Calu3 (cell line): ENCODE results near the gene OCA2. TPM values are rescaled to one million over a fixed set of nuclear protein-coding genes. Genes with fewer than 3 reads are reported as not detected.

Source experiments
- BruUV-seq: library from RNA; stranded (reverse); fragments of 400-500 nt; replicated peaks from 2 replicates; lab custom pipeline; 2021; lab: Mats Ljungman, UMichigan
- CTCF ChIA-PET: fragments of 300-600 bp; sonication (Branson Sonifier 250); formaldehyde crosslinking; loops from one replicate; lab custom pipeline; 2022; ENCODE audit warnings: antibody characterized with exemption; lab: Charles Lee
- DNase-seq: peaks from one replicate; pipeline ENCODE4 v3.0.0; 2022
- H3K27ac Mint-ChIP-seq: one replicate; pipeline ENCODE4 v1.8.0; 2022; ENCODE audit warnings: mixed read lengths; ENCODE audit not compliant: unreplicated experiment
- H3K27me3 Mint-ChIP-seq: one replicate; pipeline ENCODE4 v1.8.0; 2022; ENCODE audit warnings: mixed read lengths; ENCODE audit not compliant: unreplicated experiment
- H3K36me3 Mint-ChIP-seq: one replicate; pipeline ENCODE4 v1.8.0; 2022; ENCODE audit warnings: mild to moderate bottlenecking, moderate library complexity, mixed read lengths; ENCODE audit not compliant: insufficient read depth, unreplicated experiment
- H3K4me1 Mint-ChIP-seq: one replicate; pipeline ENCODE4 v1.8.0; 2022; ENCODE audit warnings: mild to moderate bottlenecking, low read depth, mixed read lengths; ENCODE audit not compliant: unreplicated experiment
- H3K4me3 Mint-ChIP-seq: one replicate; pipeline ENCODE4 v1.8.0; 2022; ENCODE audit warnings: mild to moderate bottlenecking, low read depth, moderate library complexity, mixed read lengths; ENCODE audit not compliant: unreplicated experiment
- H3K9me3 Mint-ChIP-seq: one replicate; pipeline ENCODE4 v1.8.0; 2022; ENCODE audit warnings: low read depth, mixed read lengths; ENCODE audit not compliant: unreplicated experiment
- CTCF ChIP-seq: fragments of 200-600 bp; IDR thresholded peaks from one replicate; pipeline ENCODE4 v1.8.0; 2022; ENCODE audit warnings: antibody characterized with exemption; ENCODE audit not compliant: unreplicated experiment
- intact Hi-C: fragments of 100-400 bp; cut with micrococcal nuclease; formaldehyde crosslinking; loops from one replicate; pipeline ENCODE4 v1.10.0; 2022; ENCODE audit not compliant: unreplicated experiment
- total RNA-seq: library from RNA; stranded (reverse); gene quantifications from 2 replicates; pipeline ENCODE4 v1.2.3, GENCODE V29; 2022

Gene OCA2
- total RNA-seq, 1 experiment from 2014 or later: not detected

- no peak for DNase-seq
- H3K4me3 Mint-ChIP-seq: no peak overlapping the region
- no peaks in the 10 kb centered on the region for H3K9me3 Mint-ChIP-seq
- no peaks in the 10 kb centered on the region for H3K4me1 Mint-ChIP-seq
- CTCF ChIA-PET: no interaction called here
- intact Hi-C loops: no loop called here
- H3K27me3 Mint-ChIP-seq: no peaks in the 10 kb centered on the region
- no peak for TF ChIP-seq CTCF
- no TSS peak for BruUV-seq
- H3K36me3 Mint-ChIP-seq: no peaks in the 10 kb centered on the region
- no peak overlapping the region for H3K27ac Mint-ChIP-seq
Observed at GRCh38 chr15:28116521-28117431, 17.7 kb upstream of the OCA2 start.

- CTCF ChIA-PET: no interaction called here
- Mint-ChIP-seq H3K9me3 (no peaks in the 10 kb centered on the region), H3K27me3 (no peaks in the 10 kb centered on the region), H3K4me3 (no peak overlapping the region), H3K4me1 (no peaks in the 10 kb centered on the region), H3K36me3 (no peaks in the 10 kb centered on the region), H3K27ac (no peak overlapping the region)
- TF ChIP-seq CTCF: no peak
- intact Hi-C loops: no loop called here
- no peak for DNase-seq
- BruUV-seq: no TSS peak
Observed at GRCh38 chr15:28115871-28116270, 16.8 kb upstream of the OCA2 start.

- Mint-ChIP-seq H3K4me1 (no peaks in the 10 kb centered on the region), H3K36me3 (no peaks in the 10 kb centered on the region), H3K4me3 (no peak overlapping the region), H3K27me3 (no peaks in the 10 kb centered on the region), H3K27ac (no peak overlapping the region), H3K9me3 (no peaks in the 10 kb centered on the region)
- TF ChIP-seq CTCF: no peak
- intact Hi-C loops: no loop called here
- no peak for DNase-seq
- CTCF ChIA-PET: no interaction called here
- no TSS peak for BruUV-seq
Observed at GRCh38 chr15:28114721-28115622, 15.9 kb upstream of the OCA2 start.

- Mint-ChIP-seq H3K9me3 (no peaks in the 10 kb centered on the region), H3K27me3 (no peaks in the 10 kb centered on the region), H3K4me3 (no peak overlapping the region), H3K27ac (no peak overlapping the region), H3K36me3 (no peaks in the 10 kb centered on the region), H3K4me1 (no peaks in the 10 kb centered on the region)
- no peak for TF ChIP-seq CTCF
- DNase-seq: no peak
- BruUV-seq: no TSS peak
- intact Hi-C loops: no loop called here
- CTCF ChIA-PET: no interaction called here
Observed at GRCh38 chr15:28114114-28114455, 15.0 kb upstream of the OCA2 start.
